HS-27A (cell line): ENCODE data around the gene TRIP4.
"Not testable (repeated sequence)": the region's sequence is repeated elsewhere in the genome, so short reads cannot be mapped to it uniquely, and the experiment has no call there.

ENCODE experiments used
- DNase-seq: peaks from one replicate; pipeline ENCODE4 v3.0.0-alpha.2; 2012; ENCODE audit warnings: low read depth, missing footprints

Gene TRIP4

GRCh38 chr15:64381000-64381751, 6.5 kb upstream of the TRIP4 start, which contains the start of gene PCLAF:
Gene PCLAF (minus strand): TSS chr15:64381441. CDS start chr15:64381371, 70 bp downstream.
- DNase-seq = peak; percentile 98

GRCh38 chr15:64383760-64384159, 3.9 kb upstream of the TRIP4 start:
- no peak for DNase-seq

GRCh38 chr15:64386291-64386690, 1.3 kb upstream of the TRIP4 start:
- no peak for DNase-seq

DNA sequence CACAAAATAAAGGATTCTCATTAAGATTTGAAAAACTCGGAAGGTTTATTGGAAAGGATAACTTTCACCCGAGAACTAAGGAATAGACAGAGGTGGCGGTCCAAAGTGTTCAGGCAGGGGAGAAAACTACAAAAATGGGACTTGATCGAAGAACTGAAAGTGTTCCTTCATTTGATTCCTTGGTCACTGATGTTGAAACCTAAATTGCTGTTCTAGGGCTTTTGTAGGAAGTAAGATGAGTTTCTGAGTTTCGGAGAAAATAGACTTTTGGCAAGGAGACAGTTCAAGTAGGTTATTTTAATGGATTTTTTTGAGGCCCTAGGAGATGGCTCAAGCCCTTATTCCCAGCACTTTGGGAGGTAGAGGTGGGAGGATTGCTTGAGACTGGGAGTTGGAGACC, 1.4 kb downstream of the TRIP4 start:
- no peak for DNase-seq

GRCh38 chr15:64392471-64392870, 4.8 kb downstream of the TRIP4 start:
- not testable (repeated sequence) for DNase-seq

- no peak for DNase-seq
Measured at GRCh38 chr15:64396789-64397188, 9.2 kb downstream of the TRIP4 start.

DNA sequence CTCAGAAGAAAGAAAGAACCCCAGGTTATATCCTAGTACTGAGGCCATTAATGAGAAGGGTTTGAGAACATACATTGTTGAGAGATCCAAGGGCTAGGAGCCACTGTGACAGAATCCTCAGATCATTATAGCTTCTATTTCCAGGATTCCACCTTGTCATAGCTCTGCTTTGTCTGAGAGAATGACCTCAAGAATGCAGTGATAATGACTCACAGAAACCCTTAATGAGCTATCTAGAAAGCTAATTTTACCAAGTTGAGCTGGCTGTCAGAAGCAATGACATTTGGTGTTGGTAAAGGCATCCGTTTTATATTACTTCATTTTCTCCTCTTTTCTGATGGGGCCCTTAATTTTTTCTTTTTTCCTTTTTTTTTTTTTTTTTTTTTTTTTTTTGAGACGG, 10.9 kb downstream of the TRIP4 start:
- DNase-seq = no peak

GRCh38 chr15:64400583-64400982, 12.9 kb downstream of the TRIP4 start:
- DNase-seq = no peak

DNA sequence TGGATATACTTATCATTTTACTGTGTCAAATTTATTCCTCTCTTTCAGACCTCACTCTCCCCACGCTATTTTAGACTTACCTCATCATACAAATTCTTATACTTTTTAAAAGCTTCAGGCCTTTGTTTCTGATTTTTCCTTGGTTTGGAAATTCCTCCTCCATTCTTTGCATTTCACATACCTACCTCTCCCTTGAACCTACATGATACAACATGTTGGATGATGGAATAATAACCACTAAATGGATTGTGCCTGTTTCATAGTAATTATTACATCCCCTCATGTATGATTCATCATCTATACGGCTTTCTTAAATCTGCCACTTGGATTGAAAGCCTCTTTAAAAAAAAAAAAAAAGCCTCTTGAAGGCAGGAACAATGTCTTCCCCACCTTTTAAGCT, 24.6 kb downstream of the TRIP4 start:
- no peak for DNase-seq

DNA sequence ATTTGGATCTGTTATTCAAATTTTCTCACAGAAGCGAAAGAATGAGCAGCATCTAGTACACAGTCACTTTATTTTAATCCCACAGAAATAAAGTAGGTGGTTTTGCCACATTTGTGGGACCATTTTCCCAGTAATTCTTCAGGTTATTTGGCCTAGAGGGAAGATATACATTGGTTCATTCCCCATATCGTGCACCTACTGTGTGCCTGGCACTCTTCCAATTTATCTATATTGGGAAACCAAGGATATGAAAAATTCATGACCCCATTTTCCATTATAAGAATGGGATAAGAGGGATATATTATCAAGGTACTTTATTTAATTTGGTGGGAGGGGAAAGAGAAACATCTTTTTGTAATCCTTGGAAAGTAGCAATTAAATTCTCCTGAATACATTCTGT, 35.1 kb downstream of the TRIP4 start:
- no peak for DNase-seq

DNA sequence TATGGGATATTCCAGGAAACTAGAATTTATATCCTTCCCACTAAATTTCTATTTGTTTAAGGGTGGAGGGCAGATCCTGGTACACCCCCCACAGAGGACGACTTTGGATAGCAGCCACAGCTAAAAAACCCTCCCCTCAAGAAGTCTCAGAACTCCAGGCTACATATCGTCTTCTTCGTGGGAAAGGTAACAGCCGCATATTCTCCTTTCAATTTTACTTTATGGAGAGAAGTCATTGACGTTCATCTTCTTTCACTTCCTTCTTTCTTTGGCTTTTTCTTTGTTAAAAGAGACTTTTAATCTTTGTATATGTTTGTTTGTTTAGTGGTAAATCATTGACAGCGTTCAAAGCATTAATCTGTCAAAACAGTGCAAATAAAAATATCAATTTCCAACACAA, 36.3 kb downstream of the TRIP4 start:
- DNase-seq = no peak

GRCh38 chr15:64425221-64425620, 37.6 kb downstream of the TRIP4 start:
- DNase-seq = no peak

DNA sequence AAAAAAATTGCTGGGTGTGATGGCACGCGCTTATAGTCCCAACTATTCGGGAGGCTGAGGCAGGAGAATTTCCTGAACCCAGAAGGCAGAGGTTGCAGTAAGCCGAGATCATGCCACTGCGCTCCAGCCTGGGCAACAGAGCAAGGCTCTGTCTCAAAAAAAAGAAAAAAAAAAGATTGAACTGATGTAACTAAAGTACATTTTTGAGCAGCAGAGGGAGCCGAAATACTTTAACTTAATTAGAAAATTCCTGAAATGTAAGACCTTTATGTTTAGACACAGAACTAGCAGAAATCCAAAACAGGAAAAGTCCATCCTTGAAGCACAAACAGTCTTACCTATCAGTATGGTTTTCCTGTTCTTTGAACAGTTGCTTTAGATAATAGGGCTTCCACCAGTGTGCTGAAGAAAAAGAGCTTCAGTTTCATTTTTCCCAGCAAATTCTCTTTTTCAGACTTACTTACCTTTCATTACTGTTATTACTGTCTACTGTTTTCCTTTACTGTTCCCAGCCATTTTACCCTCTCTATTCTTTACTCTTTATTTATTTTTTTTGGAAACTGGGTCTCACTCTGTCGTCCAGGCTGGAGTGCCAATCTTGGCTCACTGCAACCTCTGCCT, 39.3 kb downstream of the TRIP4 start:
- no peak for DNase-seq

DNA sequence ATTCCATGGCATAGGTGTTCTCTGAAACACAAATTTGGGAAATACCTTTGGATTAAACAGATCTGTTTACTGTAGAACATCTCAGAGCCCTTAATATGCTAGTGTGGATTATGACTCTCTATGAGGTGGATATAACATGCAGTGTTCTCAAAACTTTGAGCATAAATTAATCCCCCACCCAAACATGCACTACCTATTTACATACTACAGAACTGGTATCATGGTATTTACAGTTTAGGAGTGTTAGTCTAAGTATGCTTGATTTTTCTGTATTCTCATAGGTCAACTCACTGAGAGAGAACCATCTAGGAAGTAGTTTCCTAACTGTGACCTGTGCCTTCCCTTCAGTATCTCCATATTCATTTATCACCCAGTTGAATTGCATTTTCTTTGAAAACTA, 41.8 kb downstream of the TRIP4 start:
- DNase-seq = no peak

- DNase-seq = no peak
Measured at GRCh38 chr15:64430000-64430735, 42.5 kb downstream of the TRIP4 start.

DNA sequence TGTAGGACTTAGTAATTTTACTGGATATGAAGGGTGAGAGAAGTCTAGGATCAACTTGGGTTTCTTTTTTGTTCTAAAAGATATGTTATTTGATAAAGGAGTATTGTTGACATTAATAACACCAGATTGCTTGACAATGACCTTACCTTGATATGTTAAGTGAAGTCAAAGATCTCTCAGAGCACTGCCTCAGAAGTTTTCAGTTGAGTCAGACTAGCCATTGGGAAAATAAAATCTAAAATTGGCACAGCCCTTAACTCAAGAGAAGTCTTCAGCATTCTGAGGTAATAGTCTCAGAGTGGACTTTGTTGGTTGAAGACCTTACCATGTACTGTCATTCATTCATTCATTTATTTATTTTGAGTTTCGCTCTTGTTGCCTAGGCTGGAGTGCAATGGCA, 50.3 kb downstream of the TRIP4 start:
- DNase-seq = no peak

DNA sequence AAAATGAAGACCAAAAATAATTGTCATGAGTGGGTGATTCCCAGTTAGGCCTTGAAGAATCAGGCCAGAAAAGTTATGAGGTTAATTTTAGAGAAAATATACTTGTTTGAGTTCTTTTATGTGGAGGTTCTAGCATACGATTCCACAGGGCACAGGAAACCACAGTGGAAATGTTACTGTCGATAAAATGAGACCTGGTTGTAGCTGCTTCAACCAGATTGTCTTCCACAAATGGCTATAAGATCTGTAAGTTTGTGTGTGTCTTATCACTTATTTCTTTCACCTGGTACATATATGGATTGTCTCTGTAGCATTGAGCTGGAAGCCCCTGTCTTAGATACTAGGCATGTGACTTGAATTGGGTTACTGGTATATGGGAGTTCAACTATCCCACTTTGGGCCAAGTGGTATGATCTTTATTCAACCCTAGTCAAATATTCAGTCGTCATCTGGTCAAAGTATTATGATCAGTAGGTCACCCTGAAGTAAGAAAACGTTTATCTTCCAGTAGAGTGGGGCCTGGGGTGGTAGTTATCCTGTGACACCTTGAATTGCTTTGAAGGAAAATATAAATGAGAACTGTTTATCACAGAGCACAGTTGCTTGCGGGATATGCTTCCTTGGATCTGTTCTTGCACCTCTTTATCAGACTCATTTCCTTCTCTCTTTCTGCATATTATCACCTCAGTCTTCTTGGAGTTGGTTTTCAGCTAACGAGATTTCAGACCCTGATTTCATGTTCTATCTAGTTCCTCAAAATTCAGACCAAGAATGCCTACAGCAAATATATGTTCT, 51.2 kb downstream of the TRIP4 start:
- no peak for DNase-seq

DNA sequence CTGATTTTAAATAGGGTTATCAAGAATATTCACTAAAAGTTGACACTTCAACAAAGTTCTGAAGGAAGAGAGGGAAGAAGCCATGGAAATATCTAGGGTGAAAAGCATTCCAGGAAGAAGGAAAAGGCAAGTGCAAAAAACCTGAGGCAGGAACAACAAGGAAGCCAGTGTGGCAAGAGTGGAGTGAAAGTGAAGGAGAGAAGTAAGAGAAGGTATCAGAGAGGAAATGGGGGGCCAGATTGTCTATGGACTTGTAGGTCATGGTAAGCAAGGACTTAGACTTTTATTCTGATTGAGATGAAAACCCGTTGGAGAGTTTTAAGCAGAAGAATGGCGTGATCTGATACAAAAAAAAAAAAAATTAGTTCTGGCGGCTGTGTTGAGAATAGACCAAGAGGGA, 54.2 kb downstream of the TRIP4 start:
- no peak for DNase-seq

- no peak for DNase-seq
Measured at GRCh38 chr15:64443016-64443415, 55.4 kb downstream of the TRIP4 start.

DNA sequence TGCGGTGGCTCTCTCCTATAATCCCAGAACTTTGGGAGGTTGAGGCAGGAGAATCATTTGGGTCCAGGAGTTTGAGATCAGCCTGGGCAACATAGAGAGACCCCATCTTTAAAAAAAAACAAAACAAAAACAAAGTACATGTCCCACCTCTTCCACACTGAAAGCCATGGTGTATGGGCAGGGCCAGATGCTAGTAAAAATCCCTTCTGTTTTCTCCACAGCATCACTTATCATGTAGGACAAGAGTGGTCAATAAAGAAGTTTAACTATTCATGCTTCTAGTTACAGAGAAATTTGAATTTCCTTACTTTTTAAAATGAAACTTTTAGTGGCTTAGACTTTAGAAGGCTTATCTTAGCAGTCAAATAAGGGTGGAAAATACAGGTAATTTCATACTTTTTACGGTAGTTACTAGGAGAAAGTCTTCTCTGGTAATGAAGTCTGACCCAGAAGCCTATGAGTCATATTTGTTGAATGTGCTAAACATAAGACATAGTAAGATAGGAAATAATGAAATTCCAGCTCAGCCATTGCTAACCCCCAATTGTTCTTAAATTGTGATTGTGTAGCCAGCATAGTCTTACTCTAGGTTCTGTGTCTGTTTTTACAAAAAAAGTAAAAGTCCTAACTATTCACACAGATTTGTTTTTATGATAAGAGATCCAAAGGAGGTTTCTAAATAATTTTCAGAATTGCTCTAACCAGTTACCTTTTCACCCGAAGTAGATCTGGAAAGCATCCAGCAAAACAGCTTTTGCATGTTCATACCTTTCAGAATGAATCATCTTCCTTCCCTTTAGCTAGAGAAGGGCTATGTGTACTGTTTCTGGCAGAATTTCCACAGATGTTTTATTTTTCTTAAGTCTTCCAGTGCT, 56.3 kb downstream of the TRIP4 start:
- peak; percentile 78 for DNase-seq

GRCh38 chr15:64444836-64445235, 57.2 kb downstream of the TRIP4 start:
- no peak for DNase-seq
